NCI-H460 (cell line): ENCODE measurements around the gene MFGE8. TPM values are rescaled to one million over a fixed set of nuclear protein-coding genes. Genes with fewer than 3 reads are reported as not detected.

Source experiments
- DNase-seq: peaks from one replicate; pipeline ENCODE4 v3.0.0-alpha.2; 2016; ENCODE audit warnings: low read depth; ENCODE audit errors: extremely low read depth
- total RNA-seq: library from RNA; depleted of rRNA; stranded (reverse); fragments of >200 nt; shearing (Covaris generic); gene quantifications from 2 replicates; pipeline ENCODE4 v1.2.3, GENCODE V29; 2014

The MFGE8 gene
- total RNA-seq, 1 experiment from 2014 or later: 67.1 TPM

- no peak for DNase-seq
Measured at GRCh38 chr15:88920186-88920891, 7.2 kb upstream of the MFGE8 start.

DNA sequence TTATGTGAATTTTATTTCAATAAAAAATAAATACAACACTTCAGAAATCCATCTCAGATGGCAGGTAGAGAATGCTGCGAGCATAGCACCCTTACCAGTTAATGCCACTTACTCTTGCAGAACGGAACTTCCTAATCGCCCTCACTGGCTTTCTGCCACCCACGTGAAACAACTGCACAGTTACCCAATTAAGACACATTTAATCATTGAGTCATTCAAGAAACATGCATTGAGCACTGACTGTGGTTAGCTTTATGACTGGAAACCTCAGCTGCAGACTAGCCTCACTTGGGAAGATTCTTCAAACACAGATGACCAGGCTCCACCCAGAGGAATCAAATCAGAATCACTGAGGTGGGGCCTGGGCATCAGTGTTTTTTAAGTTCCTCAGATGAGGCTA, 5.6 kb upstream of the MFGE8 start:
- peak; percentile 52 for DNase-seq

DNA sequence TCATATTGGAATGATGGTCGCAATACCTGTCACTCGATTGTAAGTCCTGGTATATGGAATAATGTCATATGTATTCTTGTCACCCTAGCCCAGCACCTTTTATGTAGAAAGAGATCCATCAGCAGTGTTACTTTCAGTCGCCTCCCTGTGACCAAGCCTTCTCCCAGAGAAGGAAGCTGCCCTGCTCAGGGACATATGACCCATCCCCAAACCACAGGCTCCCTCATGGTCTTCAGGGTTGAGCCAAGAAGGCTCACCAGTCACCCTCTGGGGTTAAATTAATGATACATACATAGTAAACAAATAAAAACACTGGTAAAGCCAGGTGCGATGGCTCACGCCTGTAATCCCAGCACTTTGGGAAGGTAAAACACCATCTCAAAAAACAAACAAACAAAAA, 4.6 kb upstream of the MFGE8 start:
- no peak for DNase-seq

- DNase-seq: no peak
Measured at GRCh38 chr15:88915354-88915753, 2.2 kb upstream of the MFGE8 start.

DNA sequence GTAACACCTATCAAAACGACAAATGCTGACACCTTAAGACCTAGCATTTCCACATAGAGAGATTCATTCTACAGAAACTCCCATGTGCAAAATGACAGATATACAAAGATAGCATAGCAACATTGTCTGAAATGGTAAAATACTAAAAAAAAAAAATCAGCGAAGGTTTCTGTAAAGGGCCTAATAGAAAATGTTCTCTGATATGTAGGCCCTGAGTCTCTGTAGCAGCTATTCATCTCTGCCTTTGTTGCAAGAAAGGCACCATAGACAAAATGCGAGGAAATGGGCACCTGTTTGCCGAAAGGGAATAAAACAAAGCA, 631 bp upstream of the MFGE8 start:
- DNase-seq: no peak

DNA sequence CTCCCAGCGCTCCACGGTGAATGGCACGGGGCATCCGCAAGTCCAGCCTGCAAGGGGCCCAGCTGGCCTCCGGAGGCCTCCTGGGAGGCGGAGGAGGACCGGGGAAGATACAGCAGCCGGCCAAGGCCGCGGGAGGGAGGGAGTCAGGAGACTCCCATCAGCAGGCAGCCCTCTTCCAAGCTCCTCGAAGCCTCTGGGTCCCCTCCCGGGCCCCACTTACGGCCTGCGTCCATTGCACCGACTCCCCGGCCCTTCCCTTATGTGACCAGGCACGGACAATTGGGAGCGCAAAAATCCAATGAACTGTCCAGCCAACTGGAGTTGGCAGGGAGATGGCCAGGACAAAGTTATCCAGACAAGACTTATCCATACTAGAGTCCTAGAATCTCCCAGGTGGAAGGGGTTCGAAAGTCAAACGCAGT, 668 bp downstream of the MFGE8 start:
- no peak for DNase-seq

DNA sequence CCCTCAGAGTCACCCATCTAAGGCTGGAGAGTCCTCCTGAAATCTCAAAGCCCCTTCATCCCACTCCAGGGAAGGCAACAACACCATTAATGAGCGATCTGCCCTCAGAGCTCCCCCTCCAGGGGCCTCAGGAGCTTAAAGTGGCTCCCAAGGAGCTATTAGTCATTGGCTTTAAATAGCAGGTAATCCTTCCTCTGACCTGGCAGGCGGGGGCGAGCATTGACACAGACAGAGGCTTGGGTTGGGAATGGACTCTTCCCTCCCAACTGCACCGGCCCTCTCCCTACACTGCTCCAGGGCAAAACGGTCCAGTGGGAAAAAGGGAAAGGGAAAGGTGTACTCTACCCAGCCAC, 1.4 kb downstream of the MFGE8 start:
- DNase-seq: no peak

DNA sequence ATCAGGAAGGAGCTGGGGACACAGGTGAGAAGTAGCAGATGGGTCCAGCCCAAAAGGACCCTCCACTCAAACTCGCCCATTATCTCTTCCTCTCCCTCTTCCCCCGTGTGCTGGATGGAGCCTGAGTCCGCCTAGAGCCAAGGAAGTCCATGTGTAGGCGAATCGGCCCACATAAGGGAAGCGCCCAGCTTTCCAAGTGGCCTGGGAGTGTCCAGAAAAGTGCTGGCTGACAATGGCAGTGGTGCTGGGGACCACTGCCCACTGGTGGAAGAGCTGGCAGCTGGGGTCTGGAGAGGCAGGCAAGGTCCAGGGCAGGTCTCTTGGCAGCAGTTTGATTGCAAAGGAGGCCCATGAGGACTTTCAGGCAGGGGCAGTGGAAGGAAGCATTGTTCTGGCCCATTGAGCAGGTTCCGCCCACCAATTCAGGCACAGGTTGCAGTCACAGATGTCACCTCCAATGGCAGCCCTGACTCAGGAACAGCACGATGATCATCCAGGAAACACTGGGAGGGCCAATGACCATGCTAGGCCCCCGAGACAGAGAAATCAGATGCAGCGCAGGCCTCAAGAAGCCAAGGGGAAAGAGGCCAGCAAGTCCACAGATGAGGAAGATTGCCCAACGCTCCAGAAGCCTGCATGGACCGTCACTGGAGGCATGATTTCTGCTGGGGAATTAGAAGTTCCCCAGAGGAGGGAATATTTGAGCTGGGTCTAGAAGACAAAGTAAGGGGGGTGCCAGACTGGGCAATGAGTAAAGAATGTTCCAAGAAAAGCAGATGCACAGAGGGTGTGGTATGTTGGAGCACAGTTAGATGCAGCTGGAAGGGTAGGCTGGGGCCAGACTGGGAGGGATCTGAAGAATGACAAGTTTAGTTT, 3.0 kb downstream of the MFGE8 start:
- no peak for DNase-seq

- DNase-seq: no peak
Measured at GRCh38 chr15:88908697-88909621, 4.2 kb downstream of the MFGE8 start.

- DNase-seq: no peak
Measured at GRCh38 chr15:88908123-88908522, 5.1 kb downstream of the MFGE8 start.

DNA sequence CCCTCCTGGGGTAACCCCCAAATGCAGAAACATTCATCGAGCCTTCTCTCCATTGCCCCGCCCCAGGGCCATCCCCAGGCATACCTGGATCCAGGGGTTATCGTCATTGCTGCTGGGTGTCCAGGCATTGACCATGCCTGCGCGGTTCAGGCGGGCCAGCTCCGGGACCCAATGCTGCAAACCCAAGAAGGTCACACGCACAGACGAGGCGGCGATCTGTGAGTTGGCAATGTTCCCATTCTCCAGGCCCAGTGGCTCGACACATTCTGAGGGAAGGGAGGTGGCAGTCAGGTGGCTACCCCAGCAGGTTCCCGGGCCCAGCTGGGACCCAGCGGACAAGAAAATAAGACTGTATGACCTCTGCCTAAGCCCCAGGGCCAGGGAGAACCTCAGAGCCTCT, 6.1 kb downstream of the MFGE8 start:
- DNase-seq: no peak

- DNase-seq: no peak
Measured at GRCh38 chr15:88906551-88906950, 6.6 kb downstream of the MFGE8 start.

DNA sequence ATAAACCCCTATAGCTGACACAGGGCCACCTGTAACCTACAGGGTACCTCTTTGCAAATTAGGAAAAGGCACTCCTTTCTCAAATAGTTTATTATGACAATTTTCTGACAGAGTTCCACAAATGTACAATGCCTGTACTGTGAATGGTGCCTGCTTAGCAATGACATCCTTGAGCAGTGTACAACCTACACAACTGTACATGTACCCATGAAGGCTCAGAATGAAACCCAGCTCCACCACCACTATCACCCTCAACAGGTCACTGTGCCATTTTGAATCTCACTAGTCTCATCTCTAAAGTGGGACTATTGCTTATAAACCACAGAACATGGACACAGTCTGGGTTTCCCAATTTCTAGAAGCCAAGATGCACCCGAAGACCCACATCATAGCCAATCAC, 7.0 kb downstream of the MFGE8 start:
- no peak for DNase-seq

DNA sequence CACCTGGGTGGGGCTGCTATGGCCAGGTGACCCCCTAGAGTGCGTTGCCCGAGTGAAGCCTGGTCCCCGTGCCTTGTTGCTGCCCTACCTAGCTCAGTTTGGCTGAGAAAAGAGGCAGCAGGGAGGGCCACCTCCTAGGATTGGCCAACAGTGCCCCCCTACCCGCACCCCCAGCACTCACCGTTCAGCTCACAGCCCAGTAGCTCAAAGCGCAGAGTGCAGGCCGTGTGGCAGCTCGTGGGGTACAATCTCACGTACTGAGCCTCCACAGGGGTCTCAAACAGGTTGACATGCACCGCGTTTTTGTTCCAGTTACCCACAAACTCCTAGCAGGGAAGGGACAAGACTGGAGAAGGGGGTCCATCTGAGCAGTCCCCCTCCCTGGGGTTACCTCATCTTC, 7.6 kb downstream of the MFGE8 start:
- DNase-seq: no peak

- peak; percentile 79 for DNase-seq
Measured at GRCh38 chr15:88904624-88905327, 8.4 kb downstream of the MFGE8 start.

- no peak for DNase-seq
Measured at GRCh38 chr15:88904257-88904623, 8.9 kb downstream of the MFGE8 start.

GRCh38 chr15:88902846-88903245, 10.3 kb downstream of the MFGE8 start:
- DNase-seq: no peak

DNA sequence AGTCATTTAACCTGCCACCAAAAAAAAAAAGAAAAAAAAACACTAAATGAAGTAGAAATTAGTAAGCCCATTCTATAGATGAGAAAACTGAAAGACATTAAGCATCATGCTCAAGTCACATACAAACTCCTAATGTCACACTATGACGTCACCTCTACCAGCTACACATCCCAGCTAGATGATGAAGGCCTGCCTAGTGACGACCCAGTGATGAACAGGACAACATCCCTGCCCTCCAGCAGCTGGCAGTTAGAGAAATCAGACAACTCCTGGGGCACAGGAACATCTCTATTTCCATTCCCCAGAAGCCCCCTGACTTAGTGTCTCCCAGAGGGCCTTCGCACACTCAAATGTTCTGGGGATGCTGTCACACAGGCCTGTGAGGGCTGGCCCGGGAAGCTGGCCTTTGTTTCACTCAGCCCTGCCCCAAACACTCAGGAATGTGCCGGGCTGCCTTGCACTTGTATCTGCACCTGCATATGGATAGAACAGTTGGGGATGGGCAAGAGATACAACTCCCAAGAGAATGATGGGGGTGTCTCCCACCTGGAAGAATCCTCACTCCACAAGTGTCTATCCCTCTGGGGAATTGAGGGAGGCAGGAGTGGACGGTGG, 10.9 kb downstream of the MFGE8 start:
- no peak for DNase-seq

DNA sequence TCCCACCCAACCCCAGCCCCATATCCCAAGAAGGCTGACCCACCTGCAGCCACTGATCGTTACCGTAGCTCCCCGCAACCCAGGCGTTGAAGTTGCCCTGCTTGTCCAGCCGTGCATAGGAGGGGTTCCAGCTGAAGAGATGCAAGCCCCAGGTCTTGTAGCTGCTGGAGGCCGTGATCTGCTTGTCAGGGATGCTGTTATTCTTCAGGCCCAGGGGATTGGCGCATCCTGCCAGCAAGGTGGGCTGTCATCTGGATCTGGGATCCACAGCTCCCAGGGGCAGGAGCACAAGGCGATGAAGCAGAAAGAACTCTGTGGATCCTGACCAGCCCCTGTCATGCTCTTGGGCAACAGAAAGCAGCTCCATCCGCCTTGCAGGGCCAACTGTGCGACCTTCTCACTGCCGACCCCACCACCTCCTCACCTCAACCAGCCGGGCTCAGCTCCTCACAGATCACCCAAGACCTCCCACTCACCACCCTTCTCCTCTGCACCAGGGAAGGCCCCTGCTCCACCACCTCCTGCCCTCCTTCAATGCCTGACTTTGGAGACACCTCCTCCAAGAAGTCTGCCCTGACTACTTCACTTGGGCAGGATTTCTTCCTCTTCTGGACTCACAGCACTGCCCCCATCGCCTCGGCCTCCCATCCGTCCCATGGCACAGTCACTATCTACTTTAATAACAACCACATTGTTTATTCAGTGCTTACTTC, 11.5 kb downstream of the MFGE8 start:
- DNase-seq: no peak

DNA sequence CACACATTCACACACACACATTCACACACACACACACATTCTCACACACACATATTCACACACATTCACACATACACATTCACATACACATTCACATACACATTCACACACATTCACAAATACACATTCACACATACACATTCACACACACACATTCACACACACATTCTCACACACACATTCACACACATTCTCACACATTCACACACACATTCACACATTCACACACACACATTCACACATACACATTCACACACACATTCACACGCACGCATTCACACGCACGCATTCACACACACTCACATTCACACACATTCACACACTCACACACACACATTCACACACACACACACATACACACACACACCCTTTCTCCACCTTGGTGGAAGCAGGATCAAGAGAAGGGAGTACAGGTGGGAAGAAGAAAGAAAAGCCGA, 12.2 kb downstream of the MFGE8 start:
- no peak for DNase-seq
